Sigmoid colon (tissue), 7 donors: ENCODE results near the gene AMZ2. TPM values are rescaled to one million over a fixed set of nuclear protein-coding genes. Genes with fewer than 3 reads are reported as not detected.

Source experiments
- DNase-seq: peaks from one replicate; pipeline ENCODE4 v3.0.0-alpha.2; 2019
- H3K27ac ChIP-seq, 4 donors: fragments of 200-600 bp; sonication (generic); one replicate each; pipeline ENCODE4 v1.5.1; 2016 to 2019; ENCODE audit warnings: mild to moderate bottlenecking in 1 of 4
- H3K27me3 ChIP-seq, 3 donors: fragments of 200-600 bp; sonication (generic); one replicate each; pipeline ENCODE4 v1.5.1; 2019; ENCODE audit warnings: mild to moderate bottlenecking in 1 of 3
- H3K36me3 ChIP-seq, 4 donors: fragments of 200-600 bp; sonication (generic); one replicate each; pipeline ENCODE4 v1.5.1; 2016 to 2019
- H3K4me1 ChIP-seq, 4 donors: fragments of 200-600 bp; sonication (generic); one replicate each; pipeline ENCODE4 v1.5.1; 2017 to 2019
- H3K4me3 ChIP-seq, 4 donors: fragments of 200-600 bp; sonication (generic); one replicate each; pipeline ENCODE4 v1.5.1; 2017 to 2019; ENCODE audit warnings: mild to moderate bottlenecking in 2 of 4, moderate library complexity in 1 of 4
- H3K9me3 ChIP-seq, 4 donors: fragments of 200-600 bp in 3 of 4; sonication (generic) in 3 of 4; one replicate each; pipeline versions ENCODE4 v1.5.1 to v1.6.1; 2013 to 2019
- CTCF ChIP-seq, 4 experiments: fragments of 450-650 bp in 3 of 4; fragments of 200-600 bp in 1 of 4; IDR thresholded peaks; one replicate each; pipeline ENCODE4 v1.5.1; 2016 to 2019; ENCODE audit warnings: antibody characterized with exemption in 4 of 4, mild to moderate bottlenecking in 3 of 4, moderate library complexity in 2 of 4
- EP300 ChIP-seq, 4 donors: sonication (generic); formaldehyde crosslinking; IDR thresholded peaks; one replicate each; pipeline ENCODE4 v1.6.1; 2017; ENCODE audit warnings: antibody characterized with exemption in 4 of 4
- POLR2A ChIP-seq, 2 donors: fragments of 450-650 bp; IDR thresholded peaks; one replicate each; pipeline ENCODE4 v1.6.1; 2016; ENCODE audit warnings: antibody characterized with exemption in 2 of 2, mild to moderate bottlenecking in 2 of 2, moderate library complexity in 2 of 2
- POLR2AphosphoS5 ChIP-seq, 4 donors: sonication (generic); formaldehyde crosslinking; IDR thresholded peaks; one replicate each; pipeline ENCODE4 v1.6.1; 2017; ENCODE audit warnings: antibody characterized with exemption in 4 of 4
- WGBS, 2 donors: extraction: QIAGEN DNeasy Blood & Tissue Kit; methylation state at CpG; one replicate each; pipeline ENCODE4 v1.1.7; 2013; 5-methylcytosine and 5-hydroxymethylcytosine counted together
- intact Hi-C: fragments of 100-400 bp; cut with DNase I; formaldehyde crosslinking; loops from one replicate; pipeline ENCODE4 v1.15.1; 2023
- polyA plus RNA-seq, 3 donors: library from polyadenylated mRNA; stranded (reverse); fragments of 200-250 nt; gene quantifications; one replicate each; pipeline ENCODE4 v1.2.3, GENCODE V29; 2013
- total RNA-seq, 4 donors: library from RNA; depleted of rRNA; stranded (reverse); fragments of >200 nt; gene quantifications; one replicate each; pipeline ENCODE4 v1.1.0, GENCODE V29; 2016
- donor health status: healthy with polysubstance abuse.
- donor health status: Bipolar disorder and iron deficiency.
- donor health status: healthy.

The AMZ2 gene
- total RNA-seq = 10 to 100 TPM; 55.9 to 80.1 (median 62.8) TPM
- 10 to 100 TPM; 30.8 to 34.7 (median 34.2) TPM for polyA plus RNA-seq

GRCh38 chr17:68247445-68248198, at the start of gene AMZ2:
TSS of gene AMZ2 (plus strand) at chr17:68248043. CDS start at chr17:68250188, 2,145 bp downstream.
- H3K4me1 ChIP-seq = peaks cover 0 to 21% (median 11%) of the 10 kb centered on the region in 4 donors
- WGBS, 2 donors = 0 to 1% methylated on average over 97 of the region's 97 CpGs
- TF ChIP-seq POLR2AphosphoS5 (IDR thresholded peaks at IDR 0.05) (peak; percentile 94 to 98 (median 97)), CTCF (IDR thresholded peaks at IDR 0.05) (no peak), EP300 (IDR thresholded peaks at IDR 0.05) (no peak), POLR2A (IDR thresholded peaks at IDR 0.05) (peak; percentile 67 to 79)
- DNase-seq = peak; percentile 96
- intact Hi-C loops = loop anchor here (2.0 to 5.0 kb wide), 3 partner anchors 43 to 265 kb away; partner anchors contain the start of genes PRKAR1A and WIPI1
- H3K36me3 ChIP-seq = peaks cover 0 to 27% (median 4%) of the 10 kb centered on the region in 4 donors
- H3K27ac ChIP-seq = peak within 1 kb of the TSS; percentile 95 to 99 (median 98)
- no peaks in the 10 kb centered on the region for H3K9me3 ChIP-seq
- no peaks in the 10 kb centered on the region for H3K27me3 ChIP-seq
- H3K4me3 ChIP-seq = peak within 1 kb of the TSS; percentile 80 to 91 (median 80)

GRCh38 chr17:68198931-68199836, 48.7 kb upstream of the AMZ2 start:
- H3K27me3 ChIP-seq = peaks cover 50 to 73% (median 69%) of the 10 kb centered on the region in 3 donors
- intact Hi-C loops = no loop called here

GRCh38 chr17:68199837-68200688, 47.8 kb upstream of the AMZ2 start:
- Histone ChIP-seq H3K36me3 (no peaks in the 10 kb centered on the region), H3K4me1 (peaks cover 0 to 61% (median 58%) of the 10 kb centered on the region in 4 donors), H3K4me3 (peak overlapping the region in 3 of 4 donors; percentile 22 to 30 (median 30)), H3K27ac (no peak overlapping the region), H3K27me3 (peaks cover 50 to 72% (median 69%) of the 10 kb centered on the region in 3 donors), H3K9me3 (no peaks in the 10 kb centered on the region)
- no peak for TF ChIP-seq EP300 (IDR thresholded peaks at IDR 0.05)
- TF ChIP-seq POLR2AphosphoS5 (IDR thresholded peaks at IDR 0.05) = no peak
- no peak for TF ChIP-seq POLR2A (IDR thresholded peaks at IDR 0.05)
- no peak for TF ChIP-seq CTCF (IDR thresholded peaks at IDR 0.05)
- DNase-seq = no peak
- WGBS, 2 donors = 4 to 6% methylated on average over 30 of the region's 30 CpGs
- intact Hi-C loops = loop anchor here (1.0 kb wide), 1 partner anchor 28 kb away; no protein-coding TSS in a partner anchor

More at GRCh38 chr17:68198931-68199836, 48.7 kb upstream of the AMZ2 start:
- TF ChIP-seq POLR2AphosphoS5 (IDR thresholded peaks at IDR 0.05) (no peak), EP300 (IDR thresholded peaks at IDR 0.05) (no peak), POLR2A (IDR thresholded peaks at IDR 0.05) (no peak), CTCF (IDR thresholded peaks at IDR 0.05) (no peak)
- Histone ChIP-seq H3K4me3 (peak overlapping the region in 3 of 4 donors; percentile 19 to 30 (median 20)), H3K4me1 (peaks cover 0 to 55% (median 52%) of the 10 kb centered on the region in 4 donors), H3K9me3 (no peaks in the 10 kb centered on the region), H3K27ac (no peak overlapping the region), H3K36me3 (no peaks in the 10 kb centered on the region)
- WGBS, 2 donors = 1 to 2% methylated on average over 101 of the region's 101 CpGs
- no peak for DNase-seq
